Heart left ventricle (tissue), 16 donors: Measurements from ENCODE around the gene NTM. TPM values are rescaled to one million over a fixed set of nuclear protein-coding genes. Genes with fewer than 3 reads are reported as not detected.

Source experiments
- ATAC-seq, 4 donors: fragments of 200-7000 bp; cut with Tn5 transposase; one replicate each; pipeline ENCODE4 v1.9.1; 2020 to 2022; ENCODE audit warnings: moderate library complexity in 4 of 4, mild to moderate bottlenecking in 3 of 4, moderate number of reproducible peaks in 1 of 4
- DNase-seq, 5 donors: peaks; one replicate each; pipeline ENCODE4 v3.0.0-alpha.2; 2020
- H3K27ac ChIP-seq, 12 donors: fragments of 200-600 bp; sonication (generic) in 4 of 12; one replicate each; pipeline versions ENCODE4 v1.5.0 to v1.8.0; 2016 to 2022; ENCODE audit warnings: mild to moderate bottlenecking in 2 of 12
- H3K27me3 ChIP-seq, 9 donors: fragments of 200-600 bp; sonication (generic) in 2 of 9; one replicate each; pipeline versions ENCODE4 v1.5.1 to v1.8.0; 2016 to 2022; ENCODE audit warnings: mild to moderate bottlenecking in 3 of 9
- H3K36me3 ChIP-seq, 9 donors: fragments of 200-600 bp; sonication (generic) in 2 of 9; one replicate each; pipeline versions ENCODE4 v1.5.0 to v1.8.0; 2018 to 2022; ENCODE audit warnings: mild to moderate bottlenecking in 2 of 9
- H3K4me1 ChIP-seq, 12 donors: fragments of 200-600 bp; sonication (generic) in 4 of 12; one replicate each; pipeline versions ENCODE4 v1.5.0 to v1.8.0; 2016 to 2022; ENCODE audit warnings: mild to moderate bottlenecking in 3 of 12
- H3K4me3 ChIP-seq, 12 donors: fragments of 200-600 bp; sonication (generic) in 4 of 12; one replicate each; pipeline versions ENCODE4 v1.5.0 to v1.8.0; 2017 to 2022; ENCODE audit warnings: mild to moderate bottlenecking in 9 of 12, moderate library complexity in 4 of 12
- H3K9me3 ChIP-seq, 12 donors: fragments of 200-600 bp; sonication (generic) in 4 of 12; one replicate each; pipeline versions ENCODE4 v1.5.0 to v1.8.0; 2016 to 2022; ENCODE audit warnings: mild to moderate bottlenecking in 1 of 12
- POLR2A ChIP-seq, 2 donors: fragments of 450-650 bp; IDR thresholded peaks; one replicate each; pipeline ENCODE4 v1.6.1; 2017; ENCODE audit warnings: antibody characterized with exemption in 2 of 2, mild to moderate bottlenecking in 2 of 2, moderate library complexity in 2 of 2
- WGBS, 4 donors: extraction: QIAGEN DNeasy Blood & Tissue Kit in 2 of 4; methylation state at CpG; one replicate each; pipeline versions ENCODE4 v1.1.5 to v1.1.7; 2013 to 2018; 5-methylcytosine and 5-hydroxymethylcytosine counted together
- intact Hi-C, 10 donors: fragments of 100-400 bp; cut with DNase I; formaldehyde crosslinking; loops; one replicate each; pipeline versions ENCODE4 v1.11.1 to v1.14.2; 2022
- polyA plus RNA-seq, 2 donors: library from polyadenylated mRNA; stranded (reverse); fragments of 200-250 nt; gene quantifications; one replicate each; pipeline ENCODE4 v1.2.3, GENCODE V29; 2013
- total RNA-seq, 9 donors: library from RNA; depleted of rRNA in 2 of 9; stranded (reverse); fragments of >200 nt in 2 of 9; fragmentation: NEBNext Ultra II Directional in 3 of 9; extraction: Animal tissue kit (Norgen Biotek cat#: 25700) in 3 of 9; gene quantifications; one replicate each; pipeline versions ENCODE4 v1.1.0 to v1.2.4, GENCODE V29; 2016 to 2023
- TF ChIP-seq, protein P1 (sequence below), 12 donors: fragments of 200-600 bp; sonication (generic) in 4 of 12; IDR thresholded peaks; one replicate each; pipeline versions ENCODE4 v1.5.0 to v1.8.0; 2018 to 2022; ENCODE audit warnings: antibody characterized with exemption in 12 of 12, mild to moderate bottlenecking in 5 of 12
- donor health status: ischemic (EF 13 %, LVEDD 7.1; RV severe dilation, severe dysfunction).
- donor health status: healthy with polysubstance abuse.
- donor health status: DM: no; HTN: yes; CAD: no.
- donor health status: DM: no; HTN: no; CAD: no.
- donor health status: ischemic (EF 25% LVEDD 6.9; RV normal size, moderate dysfunction).
- donor health status: ischemic (EF 25% LVEDD 5.7; RV mildly dilated, moderate dysfunction).
- donor health status: healthy.
- donor health status: DM: yes; HTN: yes; CAD: no.
- donor health status: ischemic (EF 35%, LVEDD 5.7; RV mildly dilated, moderate dysfunction).
- donor health status: nonischemic (EF 11% LVEDD 7.7; RV severe dilation, severe dysfunction).
- donor health status: DM: yes; HTN: yes; CAD: no.
- donor health status: PGD.
- donor health status: ischemic (EF 29% LVEDD 5.4; RV normal size, mild dysfunction).
- donor health status: nonischemic (EF 23%, LVEDD 6.1; RV moderate dilation, normal function).

NTM gene
- total and polyA plus RNA-seq, 11 donors, result 0.40 to 7.7 (median 1.5) TPM

DNA sequence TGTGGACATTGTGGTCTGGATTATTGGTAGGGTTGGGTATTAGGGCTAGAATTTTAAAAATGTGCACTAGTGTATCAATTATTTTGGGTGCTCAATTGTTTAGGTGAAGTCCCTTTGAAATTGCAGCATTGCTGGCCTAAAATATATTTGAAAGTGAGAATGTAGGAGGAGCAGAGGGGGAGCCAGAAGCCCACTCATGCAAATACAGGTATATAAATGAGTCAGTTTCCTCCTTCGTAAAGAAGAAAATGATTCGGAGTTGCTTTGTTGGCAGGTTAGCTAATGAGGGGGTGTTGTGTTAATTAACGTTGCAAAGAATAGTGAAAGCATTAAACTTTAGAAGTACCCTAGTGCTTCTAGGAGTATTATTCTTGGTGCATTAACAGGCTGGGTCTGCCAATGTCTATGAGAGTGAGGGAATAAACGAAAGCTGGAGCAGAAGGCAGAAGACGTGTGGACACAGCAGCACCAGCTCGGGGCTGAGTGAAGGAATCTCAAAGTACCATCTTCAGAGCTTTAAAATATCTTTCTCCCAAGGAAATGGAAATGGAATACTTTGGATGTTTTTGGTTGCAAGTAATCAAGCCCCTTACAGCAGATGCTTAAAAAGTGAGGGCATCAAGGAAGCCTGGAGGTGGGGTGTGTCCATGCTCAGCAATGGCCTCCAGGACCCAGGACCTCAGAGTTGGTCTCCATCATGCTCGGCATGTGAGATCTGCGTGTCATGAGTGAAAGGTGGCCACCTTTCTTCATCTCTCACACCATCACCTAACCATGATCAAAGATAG lies 522.9 kb downstream of the NTM start:
- intact Hi-C loops, result no loop called here
- Histone ChIP-seq H3K27me3 (no peaks in the 10 kb centered on the region), H3K36me3 (no peaks in the 10 kb centered on the region), H3K27ac (no peak overlapping the region), H3K4me3 (no peak overlapping the region), H3K4me1 (peaks cover 0 to 16% (median 2%) of the 10 kb centered on the region in 12 donors), H3K9me3 (peaks cover 0 to 7% (median 0%) of the 10 kb centered on the region in 12 donors)
- no peak for DNase-seq
- WGBS, 4 donors, result 84 to 89% (median 88%) methylated on average over 8 of the region's 8 CpGs
- TF ChIP-seq, protein P1, sequence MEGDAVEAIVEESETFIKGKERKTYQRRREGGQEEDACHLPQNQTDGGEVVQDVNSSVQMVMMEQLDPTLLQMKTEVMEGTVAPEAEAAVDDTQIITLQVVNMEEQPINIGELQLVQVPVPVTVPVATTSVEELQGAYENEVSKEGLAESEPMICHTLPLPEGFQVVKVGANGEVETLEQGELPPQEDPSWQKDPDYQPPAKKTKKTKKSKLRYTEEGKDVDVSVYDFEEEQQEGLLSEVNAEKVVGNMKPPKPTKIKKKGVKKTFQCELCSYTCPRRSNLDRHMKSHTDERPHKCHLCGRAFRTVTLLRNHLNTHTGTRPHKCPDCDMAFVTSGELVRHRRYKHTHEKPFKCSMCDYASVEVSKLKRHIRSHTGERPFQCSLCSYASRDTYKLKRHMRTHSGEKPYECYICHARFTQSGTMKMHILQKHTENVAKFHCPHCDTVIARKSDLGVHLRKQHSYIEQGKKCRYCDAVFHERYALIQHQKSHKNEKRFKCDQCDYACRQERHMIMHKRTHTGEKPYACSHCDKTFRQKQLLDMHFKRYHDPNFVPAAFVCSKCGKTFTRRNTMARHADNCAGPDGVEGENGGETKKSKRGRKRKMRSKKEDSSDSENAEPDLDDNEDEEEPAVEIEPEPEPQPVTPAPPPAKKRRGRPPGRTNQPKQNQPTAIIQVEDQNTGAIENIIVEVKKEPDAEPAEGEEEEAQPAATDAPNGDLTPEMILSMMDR (IDR thresholded peaks at IDR 0.05), result no peak
- TF ChIP-seq POLR2A (IDR thresholded peaks at IDR 0.05), result no peak
- no peak for ATAC-seq

DNA sequence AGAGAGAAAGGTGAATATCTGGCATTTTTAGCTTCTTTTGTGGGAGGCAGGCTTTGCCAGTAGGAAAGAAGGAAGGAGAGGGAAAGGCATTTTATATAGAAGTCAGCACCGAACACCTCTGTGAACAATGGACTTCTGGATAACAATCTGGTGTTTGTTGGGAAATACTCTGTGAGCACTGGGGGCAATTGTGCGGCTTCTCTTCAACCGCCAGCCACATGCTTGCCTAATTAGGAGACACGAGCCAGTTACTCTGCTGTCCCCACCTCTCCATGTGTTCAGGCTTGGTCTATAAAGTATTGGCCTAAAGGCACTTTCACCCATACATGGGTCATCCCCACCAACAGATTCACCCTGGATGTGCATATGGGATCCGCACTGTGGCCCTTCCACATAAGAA lies 523.6 kb downstream of the NTM start:
- Histone ChIP-seq H3K36me3 (no peaks in the 10 kb centered on the region), H3K4me3 (no peak overlapping the region), H3K27ac (no peak overlapping the region), H3K9me3 (peaks cover 0 to 7% (median 0%) of the 10 kb centered on the region in 12 donors), H3K4me1 (peaks cover 0 to 20% (median 2%) of the 10 kb centered on the region in 12 donors), H3K27me3 (no peaks in the 10 kb centered on the region)
- no peak for ATAC-seq
- TF ChIP-seq POLR2A (IDR thresholded peaks at IDR 0.05), result no peak
- TF ChIP-seq, protein P1 (IDR thresholded peaks at IDR 0.05), result no peak
- WGBS, 4 donors, result 89 to 93% (median 91%) methylated on average over 5 of the region's 5 CpGs
- DNase-seq, result no peak
- intact Hi-C loops, result no loop called here

DNA sequence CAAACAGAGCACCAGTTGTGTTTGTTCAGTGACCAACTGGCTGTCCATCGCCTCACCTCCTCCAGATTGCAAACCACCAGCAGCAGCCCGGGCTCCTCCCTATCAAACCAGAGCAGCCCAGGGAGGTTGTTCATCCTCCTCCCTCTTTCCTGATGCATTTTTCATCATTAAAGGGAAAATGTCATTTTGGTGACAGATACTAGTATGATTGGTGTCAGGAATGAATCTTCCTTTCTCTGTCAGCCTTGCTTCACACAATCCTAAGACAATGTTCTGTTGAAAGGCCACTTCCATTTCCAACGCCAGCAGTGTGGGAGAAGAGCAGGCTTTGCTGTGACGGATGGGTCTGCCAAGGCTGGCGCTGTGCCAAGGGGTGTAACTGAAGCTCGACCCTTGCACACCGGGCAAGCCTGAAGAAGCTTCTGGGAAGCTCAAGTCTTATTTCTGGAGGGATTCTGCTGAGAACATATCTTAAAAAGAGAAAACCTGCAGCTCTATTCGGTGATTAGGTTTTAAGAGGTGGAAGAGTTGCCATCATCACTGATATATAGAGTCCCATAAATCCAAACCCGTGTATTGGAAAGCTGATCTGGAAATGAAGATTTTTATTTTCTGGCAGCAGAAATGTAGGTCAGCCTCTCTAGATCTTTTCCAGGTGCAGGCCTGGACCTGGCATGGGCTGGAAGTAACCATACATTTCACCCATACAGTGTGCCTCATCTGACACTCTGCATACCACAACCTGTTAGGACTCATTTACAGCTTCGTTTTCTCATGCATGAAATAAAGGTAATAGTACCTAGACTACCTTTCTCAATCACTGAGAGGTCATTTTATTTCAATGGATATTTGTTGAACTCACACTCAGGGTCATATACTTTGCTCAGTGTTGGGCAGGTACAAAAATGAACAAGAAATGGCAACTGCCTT lies 524.5 kb downstream of the NTM start:
- ATAC-seq (no peak), DNase-seq (no peak)
- intact Hi-C loops, result no loop called here
- Histone ChIP-seq H3K9me3 (peaks cover 0 to 7% (median 0%) of the 10 kb centered on the region in 12 donors), H3K4me3 (no peak overlapping the region), H3K27ac (no peak overlapping the region), H3K27me3 (no peaks in the 10 kb centered on the region), H3K4me1 (peaks cover 0 to 14% (median 0%) of the 10 kb centered on the region in 12 donors), H3K36me3 (no peaks in the 10 kb centered on the region)
- TF ChIP-seq, protein P1 (IDR thresholded peaks at IDR 0.05), result no peak
- no peak for TF ChIP-seq POLR2A (IDR thresholded peaks at IDR 0.05)
- WGBS, 4 donors, result 55 to 57% (median 56%) methylated on average over 10 of the region's 10 CpGs

DNA sequence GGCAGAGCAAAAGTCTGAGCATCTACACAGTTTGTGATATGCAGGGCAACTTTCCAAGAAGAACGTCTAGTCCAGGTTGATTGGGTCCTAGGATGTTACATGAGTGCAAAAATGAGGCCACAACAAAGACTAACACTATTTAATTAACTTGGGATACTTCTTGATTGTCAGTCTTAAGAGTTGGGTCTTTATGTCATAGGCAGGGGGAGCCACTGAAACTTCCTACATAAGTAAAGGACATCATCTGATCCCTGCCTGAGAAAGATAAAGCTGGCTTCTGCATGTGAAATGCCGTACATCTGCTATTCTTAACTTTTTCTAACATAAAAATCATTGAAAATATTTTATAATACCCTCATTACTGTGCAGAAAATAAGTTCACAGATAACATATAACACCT lies 525.5 kb downstream of the NTM start:
- no peak overlapping the region for H3K27ac ChIP-seq
- intact Hi-C loops, result no loop called here
- no peaks in the 10 kb centered on the region for H3K36me3 ChIP-seq
- no peak for TF ChIP-seq POLR2A (IDR thresholded peaks at IDR 0.05)
- TF ChIP-seq, protein P1 (IDR thresholded peaks at IDR 0.05), result no peak
- no peak overlapping the region for H3K4me3 ChIP-seq
- H3K4me1 ChIP-seq, result peaks cover 0 to 15% (median 0%) of the 10 kb centered on the region in 12 donors
- peaks cover 0 to 7% (median 0%) of the 10 kb centered on the region in 12 donors for H3K9me3 ChIP-seq
- no peak for ATAC-seq
- 39 to 57% (median 48%) methylated on average over 2 of the region's 2 CpGs for WGBS, 4 donors
- no peak for DNase-seq
- no peaks in the 10 kb centered on the region for H3K27me3 ChIP-seq
